SK-N-MC (cell line): Measurements from ENCODE around the gene FOXP1.

ENCODE experiments used
- DNase-seq: peaks from one replicate; pipeline ENCODE4 v3.0.0-alpha.2; 2011; ENCODE audit warnings: low read depth, low spot score
- H3K27ac ChIP-seq: fragments of 200-600 bp; sonication (generic); 2 replicates; pipeline ENCODE4 v1.5.1; 2016; ENCODE audit warnings: mixed run types
- H3K36me3 ChIP-seq: fragments of 200-600 bp; sonication (generic); 2 replicates; pipeline ENCODE4 v1.6.1; 2017; ENCODE audit warnings: antibody characterized with exemption, low read length, mixed read lengths; ENCODE audit not compliant: insufficient read depth
- H3K4me3 ChIP-seq: fragments of 200-600 bp; sonication (generic); 2 replicates; pipeline ENCODE4 v1.5.1; 2016
- H3K9ac ChIP-seq: fragments of 200-600 bp; sonication (generic); 2 replicates; pipeline ENCODE4 v1.8.0; 2017; ENCODE audit warnings: mixed run types, mixed read lengths; ENCODE audit not compliant: insufficient read length
- H3K9me3 ChIP-seq: fragments of 200-600 bp; sonication (generic); 2 replicates; pipeline ENCODE4 v1.6.1; 2017; ENCODE audit warnings: low read depth, mild to moderate bottlenecking, antibody characterized with exemption, low read length, moderate library complexity, mixed read lengths
- EZH2 ChIP-seq: fragments of 200-600 bp; sonication (generic); IDR thresholded peaks from one replicate; pipeline ENCODE4 v1.6.1; 2017; ENCODE audit warnings: antibody characterized with exemption
- FOXP2 ChIP-seq: optimal IDR thresholded peaks from 2 replicates; pipeline ENCODE3; 2011; ENCODE audit warnings: mild to moderate bottlenecking, moderate library complexity; ENCODE audit not compliant: insufficient read depth; ENCODE audit errors: extremely low read length, control extremely low read depth
- POLR2AphosphoS5 ChIP-seq: IDR thresholded peaks from 2 replicates; pipeline ENCODE4 v1.6.1; 2012; ENCODE audit warnings: mild to moderate bottlenecking, low read depth, low read length, borderline replicate concordance

The FOXP1 gene

DNA sequence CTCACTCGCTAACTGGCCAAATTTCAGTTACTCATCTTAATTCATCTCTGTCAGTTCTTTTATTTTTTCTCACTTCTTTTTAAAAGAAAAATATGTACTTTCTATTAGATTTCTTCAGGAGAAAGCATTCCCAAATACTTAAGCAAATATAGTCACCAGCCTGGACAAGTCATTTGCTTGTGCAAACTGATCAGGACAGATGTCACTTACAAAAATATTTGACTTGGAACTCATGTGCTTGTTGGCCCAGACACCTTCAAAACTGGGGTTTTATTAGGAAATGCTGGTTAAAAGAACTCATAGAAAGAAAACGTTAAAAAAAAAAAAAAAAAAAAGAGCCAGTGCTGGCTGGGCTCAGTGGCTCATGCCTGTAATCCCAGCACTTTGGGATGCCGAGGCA, 31.3 kb upstream of the FOXP1 start:
- Histone ChIP-seq H3K27ac (no peak overlapping the region), H3K9ac (no peak overlapping the region), H3K4me3 (no peak overlapping the region), H3K9me3 (no peaks in the 10 kb centered on the region), H3K36me3 (no peaks in the 10 kb centered on the region)
- DNase-seq = no peak
- TF ChIP-seq EZH2 (no peak), POLR2AphosphoS5 (no peak), FOXP2 (no peak)

- Histone ChIP-seq H3K36me3 (no peaks in the 10 kb centered on the region), H3K27ac (no peak overlapping the region), H3K4me3 (no peak overlapping the region), H3K9ac (no peak overlapping the region), H3K9me3 (no peaks in the 10 kb centered on the region)
- DNase-seq = no peak
- TF ChIP-seq POLR2AphosphoS5 (no peak), FOXP2 (no peak), EZH2 (no peak)
These were observed 30.9 kb upstream of the FOXP1 start for GRCh38 chr3:71614426-71614825.

DNA sequence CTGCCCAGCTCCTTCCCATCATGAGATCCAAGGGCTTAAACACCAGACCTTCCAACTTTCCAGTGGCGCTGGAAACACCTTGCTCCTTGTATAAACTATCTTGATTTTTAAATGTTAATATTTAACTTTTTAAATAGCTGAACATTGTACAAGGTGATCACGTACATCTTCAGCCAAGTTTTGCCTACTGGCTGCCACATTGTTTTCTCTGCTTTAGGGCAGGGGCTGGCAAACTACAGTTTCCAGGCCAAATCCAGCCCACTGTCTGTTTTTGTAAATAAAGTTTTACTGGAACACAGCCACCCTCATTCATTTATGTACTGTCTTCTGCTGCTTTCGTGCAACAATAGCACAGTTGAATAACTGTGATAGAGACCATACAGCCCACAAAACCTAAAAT, 27.6 kb upstream of the FOXP1 start:
- no peak overlapping the region for H3K9ac ChIP-seq
- no peaks in the 10 kb centered on the region for H3K9me3 ChIP-seq
- H3K36me3 ChIP-seq = no peaks in the 10 kb centered on the region
- no peak overlapping the region for H3K27ac ChIP-seq
- H3K4me3 ChIP-seq = no peak overlapping the region
- DNase-seq = no peak
- no peak for TF ChIP-seq POLR2AphosphoS5

DNA sequence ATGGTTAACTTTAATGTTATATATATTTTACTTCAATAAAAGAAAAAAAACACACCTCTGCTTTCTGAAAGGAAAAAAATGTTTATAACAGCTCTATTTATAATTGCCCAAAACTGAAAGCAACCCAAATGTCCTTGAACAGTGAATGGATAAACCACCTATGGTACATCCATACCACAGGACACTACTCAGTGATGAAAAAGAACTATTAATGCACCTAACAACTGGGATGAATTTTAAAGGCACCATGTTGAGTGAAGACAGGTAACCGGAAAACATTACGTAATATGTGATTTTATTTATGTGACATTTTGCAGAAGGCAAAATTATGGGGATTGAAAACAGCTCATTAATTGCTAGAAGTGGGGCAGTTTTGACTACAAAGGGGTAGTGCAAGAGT, 23.8 kb upstream of the FOXP1 start:
- TF ChIP-seq EZH2 = no peak
- no peak for TF ChIP-seq FOXP2
- TF ChIP-seq POLR2AphosphoS5 = no peak
- Histone ChIP-seq H3K4me3 (no peak overlapping the region), H3K9me3 (no peaks in the 10 kb centered on the region), H3K27ac (no peak overlapping the region), H3K9ac (no peak overlapping the region), H3K36me3 (no peaks in the 10 kb centered on the region)
- no peak for DNase-seq

DNA sequence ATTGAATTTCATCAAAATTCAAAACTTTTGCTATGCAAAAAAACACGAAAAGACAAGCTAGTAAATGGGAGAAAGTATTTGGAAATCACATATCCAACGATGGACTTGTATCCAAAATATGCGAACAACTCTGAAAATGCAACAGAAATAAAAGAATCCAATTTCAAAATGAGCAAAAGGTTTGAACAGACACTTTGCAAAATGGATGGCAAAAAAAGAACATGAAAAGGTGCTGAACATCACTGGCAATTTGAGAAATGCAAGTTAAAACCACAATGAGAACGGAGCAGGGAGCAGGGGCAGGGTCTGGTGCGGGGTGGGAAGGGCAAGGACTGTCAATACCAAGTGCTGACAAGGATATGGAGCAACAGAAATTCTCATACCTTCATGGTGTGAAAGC, 23.1 kb upstream of the FOXP1 start:
- no peaks in the 10 kb centered on the region for H3K9me3 ChIP-seq
- TF ChIP-seq POLR2AphosphoS5 = no peak
- no peak for TF ChIP-seq EZH2
- TF ChIP-seq FOXP2 = no peak
- H3K9ac ChIP-seq = no peak overlapping the region
- no peaks in the 10 kb centered on the region for H3K36me3 ChIP-seq
- H3K4me3 ChIP-seq = no peak overlapping the region
- no peak overlapping the region for H3K27ac ChIP-seq
- no peak for DNase-seq

- no peak overlapping the region for H3K9ac ChIP-seq
- no peak for DNase-seq
- H3K4me3 ChIP-seq = no peak overlapping the region
- H3K27ac ChIP-seq = no peak overlapping the region
- H3K9me3 ChIP-seq = no peaks in the 10 kb centered on the region
- TF ChIP-seq FOXP2 (no peak), POLR2AphosphoS5 (no peak), EZH2 (no peak)
- H3K36me3 ChIP-seq = no peaks in the 10 kb centered on the region
These were observed 18.7 kb upstream of the FOXP1 start for GRCh38 chr3:71602256-71602655.

DNA sequence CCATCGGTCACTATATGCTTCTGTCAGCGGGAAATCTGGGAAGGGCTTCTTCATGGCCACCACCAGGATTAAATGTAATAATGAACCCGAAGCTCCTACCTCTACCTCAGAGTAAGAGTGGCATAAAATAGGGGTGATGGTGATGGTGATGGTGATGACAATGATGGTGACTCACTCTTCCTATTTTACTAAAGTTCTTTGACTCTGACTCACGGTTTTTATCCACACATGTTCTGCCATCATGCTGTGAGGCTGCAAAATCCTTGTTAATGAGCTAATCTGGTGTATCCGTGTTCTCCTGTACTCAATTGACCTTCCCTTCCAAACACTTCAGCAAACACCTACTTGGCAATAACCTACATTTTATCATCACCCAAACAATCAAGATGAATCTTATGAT, 18.3 kb upstream of the FOXP1 start:
- Histone ChIP-seq H3K27ac (no peak overlapping the region), H3K9me3 (no peaks in the 10 kb centered on the region), H3K36me3 (no peaks in the 10 kb centered on the region), H3K9ac (no peak overlapping the region), H3K4me3 (no peak overlapping the region)
- no peak for DNase-seq
- TF ChIP-seq EZH2 (no peak), POLR2AphosphoS5 (no peak), FOXP2 (no peak)

GRCh38 chr3:71600646-71601288, 17.2 kb upstream of the FOXP1 start:
- Histone ChIP-seq H3K4me3 (no peak overlapping the region), H3K9me3 (no peaks in the 10 kb centered on the region), H3K27ac (no peak overlapping the region), H3K36me3 (no peaks in the 10 kb centered on the region), H3K9ac (no peak overlapping the region)
- DNase-seq = no peak
- TF ChIP-seq POLR2AphosphoS5 (no peak), EZH2 (no peak), FOXP2 (no peak)

- Histone ChIP-seq H3K4me3 (no peak overlapping the region), H3K27ac (no peak overlapping the region), H3K9ac (no peak overlapping the region), H3K9me3 (no peaks in the 10 kb centered on the region), H3K36me3 (no peaks in the 10 kb centered on the region)
- TF ChIP-seq EZH2 = no peak
- no peak for TF ChIP-seq POLR2AphosphoS5
- no peak for TF ChIP-seq FOXP2
- no peak for DNase-seq
These were observed 15.9 kb upstream of the FOXP1 start for GRCh38 chr3:71599416-71599815.

GRCh38 chr3:71598292-71598691, 14.8 kb upstream of the FOXP1 start:
- DNase-seq = no peak
- H3K36me3 ChIP-seq = no peaks in the 10 kb centered on the region
- no peak for TF ChIP-seq EZH2
- TF ChIP-seq FOXP2 = no peak
- TF ChIP-seq POLR2AphosphoS5 = no peak
- H3K9ac ChIP-seq = no peak overlapping the region
- H3K4me3 ChIP-seq = no peak overlapping the region
- H3K9me3 ChIP-seq = no peaks in the 10 kb centered on the region
- H3K27ac ChIP-seq = no peak overlapping the region
